Measurements from ENCODE around the gene DGUOK. TPM values are rescaled to one million over a fixed set of nuclear protein-coding genes. Genes with fewer than 3 reads are reported as not detected.

DGUOK gene
- total RNA-seq, 1 experiment from 2014 or later: 78.5 TPM

GRCh38 chr2:73969356-73969755 lies 42.7 kb downstream of the DGUOK start:
- no peaks in the 10 kb centered on the region for H3K4me1 ChIP-seq (ENCODE audit: control insufficient read depth, insufficient read depth, low read length)
- no peak overlapping the region for H3K27ac ChIP-seq (ENCODE audit: low read length)
- no peaks in the 10 kb centered on the region for H3K36me3 ChIP-seq (ENCODE audit: control insufficient read depth, insufficient read depth, low read length)
- intact Hi-C loops (cut with micrococcal nuclease; ENCODE audit: unreplicated experiment): no loop called here
- TF ChIP-seq, protein P1, sequence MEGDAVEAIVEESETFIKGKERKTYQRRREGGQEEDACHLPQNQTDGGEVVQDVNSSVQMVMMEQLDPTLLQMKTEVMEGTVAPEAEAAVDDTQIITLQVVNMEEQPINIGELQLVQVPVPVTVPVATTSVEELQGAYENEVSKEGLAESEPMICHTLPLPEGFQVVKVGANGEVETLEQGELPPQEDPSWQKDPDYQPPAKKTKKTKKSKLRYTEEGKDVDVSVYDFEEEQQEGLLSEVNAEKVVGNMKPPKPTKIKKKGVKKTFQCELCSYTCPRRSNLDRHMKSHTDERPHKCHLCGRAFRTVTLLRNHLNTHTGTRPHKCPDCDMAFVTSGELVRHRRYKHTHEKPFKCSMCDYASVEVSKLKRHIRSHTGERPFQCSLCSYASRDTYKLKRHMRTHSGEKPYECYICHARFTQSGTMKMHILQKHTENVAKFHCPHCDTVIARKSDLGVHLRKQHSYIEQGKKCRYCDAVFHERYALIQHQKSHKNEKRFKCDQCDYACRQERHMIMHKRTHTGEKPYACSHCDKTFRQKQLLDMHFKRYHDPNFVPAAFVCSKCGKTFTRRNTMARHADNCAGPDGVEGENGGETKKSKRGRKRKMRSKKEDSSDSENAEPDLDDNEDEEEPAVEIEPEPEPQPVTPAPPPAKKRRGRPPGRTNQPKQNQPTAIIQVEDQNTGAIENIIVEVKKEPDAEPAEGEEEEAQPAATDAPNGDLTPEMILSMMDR (IDR thresholded peaks at IDR 0.05): no peak
- TF ChIP-seq POLR2AphosphoS5 (IDR thresholded peaks at IDR 0.05; ENCODE audit: low read depth, low read length): no peak
- no peak for TF ChIP-seq SIN3A (IDR thresholded peaks at IDR 0.05; ENCODE audit: borderline replicate concordance, insufficient read depth, low read depth, low read length)
- TF ChIP-seq TCF7L2 (IDR thresholded peaks at IDR 0.05; ENCODE audit: low read depth, low read length): no peak
- TF ChIP-seq, protein P2, sequence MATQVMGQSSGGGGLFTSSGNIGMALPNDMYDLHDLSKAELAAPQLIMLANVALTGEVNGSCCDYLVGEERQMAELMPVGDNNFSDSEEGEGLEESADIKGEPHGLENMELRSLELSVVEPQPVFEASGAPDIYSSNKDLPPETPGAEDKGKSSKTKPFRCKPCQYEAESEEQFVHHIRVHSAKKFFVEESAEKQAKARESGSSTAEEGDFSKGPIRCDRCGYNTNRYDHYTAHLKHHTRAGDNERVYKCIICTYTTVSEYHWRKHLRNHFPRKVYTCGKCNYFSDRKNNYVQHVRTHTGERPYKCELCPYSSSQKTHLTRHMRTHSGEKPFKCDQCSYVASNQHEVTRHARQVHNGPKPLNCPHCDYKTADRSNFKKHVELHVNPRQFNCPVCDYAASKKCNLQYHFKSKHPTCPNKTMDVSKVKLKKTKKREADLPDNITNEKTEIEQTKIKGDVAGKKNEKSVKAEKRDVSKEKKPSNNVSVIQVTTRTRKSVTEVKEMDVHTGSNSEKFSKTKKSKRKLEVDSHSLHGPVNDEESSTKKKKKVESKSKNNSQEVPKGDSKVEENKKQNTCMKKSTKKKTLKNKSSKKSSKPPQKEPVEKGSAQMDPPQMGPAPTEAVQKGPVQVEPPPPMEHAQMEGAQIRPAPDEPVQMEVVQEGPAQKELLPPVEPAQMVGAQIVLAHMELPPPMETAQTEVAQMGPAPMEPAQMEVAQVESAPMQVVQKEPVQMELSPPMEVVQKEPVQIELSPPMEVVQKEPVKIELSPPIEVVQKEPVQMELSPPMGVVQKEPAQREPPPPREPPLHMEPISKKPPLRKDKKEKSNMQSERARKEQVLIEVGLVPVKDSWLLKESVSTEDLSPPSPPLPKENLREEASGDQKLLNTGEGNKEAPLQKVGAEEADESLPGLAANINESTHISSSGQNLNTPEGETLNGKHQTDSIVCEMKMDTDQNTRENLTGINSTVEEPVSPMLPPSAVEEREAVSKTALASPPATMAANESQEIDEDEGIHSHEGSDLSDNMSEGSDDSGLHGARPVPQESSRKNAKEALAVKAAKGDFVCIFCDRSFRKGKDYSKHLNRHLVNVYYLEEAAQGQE (IDR thresholded peaks at IDR 0.05; ENCODE audit: insufficient read depth in 1 of 2, low read depth in 2 of 2, low read length in 1 of 2): no peak
- CTCF ChIA-PET: no interaction called here
- H3K9me3 ChIP-seq (ENCODE audit: control insufficient read depth, insufficient read depth, low read depth, low read length): no peaks in the 10 kb centered on the region
- POLR2A ChIA-PET: no interaction called here
- DNase-seq (ENCODE audit: low read depth, low spot score): no peak
- no peak for ATAC-seq
- no peaks in the 10 kb centered on the region for H3K27me3 ChIP-seq (ENCODE audit: control insufficient read depth, insufficient read depth, low read length)
- no peak overlapping the region for H3K4me3 ChIP-seq (ENCODE audit: low read depth in 2 of 2, low read length in 2 of 2)
- BruUV-seq (replicated peaks): no TSS peak
- in situ Hi-C loops (cut with HindIII; ENCODE audit: low pct_unique_long_range_greater_than_20kb, low sequenced_read_pairs): no loop called here

DNA sequence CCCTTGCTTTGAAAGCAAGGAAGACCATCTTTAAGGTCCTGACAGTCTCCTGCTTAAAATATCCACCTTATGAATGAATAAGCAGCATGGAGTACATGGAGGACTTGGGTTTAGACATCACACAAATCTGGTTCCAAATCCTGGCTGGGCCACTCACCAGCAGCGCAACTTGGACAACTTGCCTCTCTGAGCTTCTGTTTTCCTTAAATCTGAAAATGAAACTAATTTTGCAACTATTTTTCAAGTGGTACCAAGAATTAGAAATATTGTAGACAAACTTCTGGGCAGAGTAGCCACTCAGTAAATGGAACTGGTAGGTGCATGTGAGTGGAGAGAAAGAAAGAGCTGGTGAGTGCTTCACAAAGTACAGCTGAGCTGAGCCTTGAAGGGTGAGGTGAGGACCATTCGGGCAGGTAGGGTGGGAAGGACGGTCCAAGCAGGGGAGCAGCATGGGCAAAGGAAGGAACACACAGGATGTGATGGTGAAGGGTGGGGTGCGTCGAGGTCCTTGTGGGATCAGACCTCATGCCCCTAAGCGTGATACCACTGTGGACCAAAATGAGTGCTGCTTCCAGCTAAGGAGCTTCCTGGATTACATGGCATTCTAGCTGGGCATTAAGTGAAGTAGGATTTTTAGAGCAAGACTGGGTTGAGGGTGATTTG lies 43.6 kb downstream of the DGUOK start:
- intact Hi-C loops (cut with micrococcal nuclease; ENCODE audit: unreplicated experiment): no loop called here
- in situ Hi-C loops (cut with HindIII; ENCODE audit: low pct_unique_long_range_greater_than_20kb, low sequenced_read_pairs): no loop called here
- DNase-seq (ENCODE audit: low read depth, low spot score) (no peak), ATAC-seq (no peak)
- TF ChIP-seq, protein P2 (IDR thresholded peaks at IDR 0.05; ENCODE audit: insufficient read depth in 1 of 2, low read depth in 2 of 2, low read length in 1 of 2): no peak
- TF ChIP-seq SIN3A (IDR thresholded peaks at IDR 0.05; ENCODE audit: borderline replicate concordance, insufficient read depth, low read depth, low read length): no peak
- TF ChIP-seq, protein P1 (IDR thresholded peaks at IDR 0.05): no peak
- no peak for TF ChIP-seq TCF7L2 (IDR thresholded peaks at IDR 0.05; ENCODE audit: low read depth, low read length)
- TF ChIP-seq POLR2AphosphoS5 (IDR thresholded peaks at IDR 0.05; ENCODE audit: low read depth, low read length): no peak
- ChIA-PET POLR2A (interaction anchor here (0.6 to 0.7 kb wide), 3 partner anchors 118 to 354 kb away, joined by 4 to 6 read pairs (median 5); no protein-coding TSS in a partner anchor), CTCF (no interaction called here)
- Histone ChIP-seq H3K36me3 (ENCODE audit: control insufficient read depth, insufficient read depth, low read length) (no peaks in the 10 kb centered on the region), H3K27ac (ENCODE audit: low read length) (no peak overlapping the region), H3K27me3 (ENCODE audit: control insufficient read depth, insufficient read depth, low read length) (no peaks in the 10 kb centered on the region), H3K4me1 (ENCODE audit: control insufficient read depth, insufficient read depth, low read length) (no peaks in the 10 kb centered on the region), H3K4me3 (ENCODE audit: low read depth in 2 of 2, low read length in 2 of 2) (no peak overlapping the region), H3K9me3 (ENCODE audit: control insufficient read depth, insufficient read depth, low read depth, low read length) (no peaks in the 10 kb centered on the region)
- BruUV-seq (replicated peaks): no TSS peak
